ENCODE measurements around the gene DHDDS. TPM values are rescaled to one million over a fixed set of nuclear protein-coding genes. Genes with fewer than 3 reads are reported as not detected.

The DHDDS gene
- total RNA-seq, 1 donor from 2014 or later = 30.5 TPM

DNA sequence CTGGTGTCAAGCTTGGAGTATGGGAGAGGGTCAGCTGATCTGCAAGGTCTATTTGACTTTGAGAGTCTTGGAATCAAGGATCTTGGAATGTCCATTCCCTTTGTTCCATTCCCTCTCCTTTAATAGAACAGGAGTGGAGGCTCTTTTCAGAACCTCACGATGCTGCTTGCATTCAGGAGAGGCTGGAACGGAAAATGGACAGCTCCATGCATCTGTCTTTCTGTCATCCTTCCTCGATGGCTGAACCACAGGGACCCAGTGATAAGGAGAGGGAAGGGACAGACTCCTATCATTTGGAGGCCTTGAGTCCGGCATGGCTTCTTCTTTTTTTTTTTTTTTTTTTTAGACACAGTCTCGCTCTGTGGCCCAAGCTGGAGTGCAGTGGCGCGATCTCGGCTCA is 36.4 kb upstream of the DHDDS start:
- H3K27me3 Mint-ChIP-seq (ENCODE audit: insufficient read depth, low read depth) = peaks cover 10% of the 10 kb centered on the region
- no peak overlapping the region for H2AFZ ChIP-seq (replicated peaks)
- no peak for DNase-seq (ENCODE audit: low spot score)

DNA sequence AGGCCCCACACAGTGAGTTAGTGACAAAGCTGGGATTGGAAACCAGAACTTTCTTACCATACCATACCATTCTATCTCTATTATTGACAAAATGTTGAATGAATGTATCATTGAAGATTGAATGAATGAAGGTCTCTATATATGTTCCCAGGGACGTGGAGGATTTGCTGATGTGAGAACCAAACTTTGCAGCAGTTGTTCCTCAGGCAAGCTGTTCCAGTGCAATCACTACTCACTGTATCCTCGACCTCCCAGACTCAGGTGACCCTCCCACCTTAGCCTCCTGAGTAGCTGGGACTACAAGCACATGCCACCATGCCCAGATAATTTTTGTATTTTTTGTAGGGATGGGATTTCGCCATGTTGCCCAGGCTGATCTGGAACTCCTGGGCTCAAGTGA is 33.1 kb upstream of the DHDDS start:
- H3K27ac ChIP-seq = no peak overlapping the region
- no peak overlapping the region for H3K4me2 ChIP-seq
- no peaks in the 10 kb centered on the region for H4K20me1 ChIP-seq (ENCODE audit: low read depth)
- no peak for TF ChIP-seq EZH2phosphoT487 (IDR thresholded peaks at IDR 0.05)
- TF ChIP-seq EZH2 (IDR thresholded peaks at IDR 0.05) = no peak
- TF ChIP-seq, protein P1, sequence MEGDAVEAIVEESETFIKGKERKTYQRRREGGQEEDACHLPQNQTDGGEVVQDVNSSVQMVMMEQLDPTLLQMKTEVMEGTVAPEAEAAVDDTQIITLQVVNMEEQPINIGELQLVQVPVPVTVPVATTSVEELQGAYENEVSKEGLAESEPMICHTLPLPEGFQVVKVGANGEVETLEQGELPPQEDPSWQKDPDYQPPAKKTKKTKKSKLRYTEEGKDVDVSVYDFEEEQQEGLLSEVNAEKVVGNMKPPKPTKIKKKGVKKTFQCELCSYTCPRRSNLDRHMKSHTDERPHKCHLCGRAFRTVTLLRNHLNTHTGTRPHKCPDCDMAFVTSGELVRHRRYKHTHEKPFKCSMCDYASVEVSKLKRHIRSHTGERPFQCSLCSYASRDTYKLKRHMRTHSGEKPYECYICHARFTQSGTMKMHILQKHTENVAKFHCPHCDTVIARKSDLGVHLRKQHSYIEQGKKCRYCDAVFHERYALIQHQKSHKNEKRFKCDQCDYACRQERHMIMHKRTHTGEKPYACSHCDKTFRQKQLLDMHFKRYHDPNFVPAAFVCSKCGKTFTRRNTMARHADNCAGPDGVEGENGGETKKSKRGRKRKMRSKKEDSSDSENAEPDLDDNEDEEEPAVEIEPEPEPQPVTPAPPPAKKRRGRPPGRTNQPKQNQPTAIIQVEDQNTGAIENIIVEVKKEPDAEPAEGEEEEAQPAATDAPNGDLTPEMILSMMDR (IDR thresholded peaks at IDR 0.05) = no peak
- peaks cover 29% of the 10 kb centered on the region for H3F3A ChIP-seq (ENCODE audit: low read depth)
- Mint-ChIP-seq H3K4me1 (peaks cover 18% of the 10 kb centered on the region), H3K4me3 (no peak overlapping the region), H3K27ac (no peak overlapping the region), H3K36me3 (no peaks in the 10 kb centered on the region), H3K9me3 (peaks cover 2% of the 10 kb centered on the region), H3K27me3 (ENCODE audit: insufficient read depth, low read depth) (peaks cover 11% of the 10 kb centered on the region)
- no peak for DNase-seq (ENCODE audit: low spot score)
- H3K9ac ChIP-seq = no peak overlapping the region
- H3K9me3 ChIP-seq (ENCODE audit: low read depth) = no peaks in the 10 kb centered on the region
- no peaks in the 10 kb centered on the region for H3K27me3 ChIP-seq
- H3K36me3 ChIP-seq = no peaks in the 10 kb centered on the region
- no peak overlapping the region for H3K4me3 ChIP-seq
- H3K79me2 ChIP-seq (ENCODE audit: low read depth) = no peaks in the 10 kb centered on the region
- H2AFZ ChIP-seq (replicated peaks) = no peak overlapping the region
- H3K4me1 ChIP-seq = peaks cover 11% of the 10 kb centered on the region

More for the DNA sequence above, 36.4 kb upstream of the DHDDS start:
- Histone ChIP-seq H3F3A (ENCODE audit: low read depth) (peaks cover 9% of the 10 kb centered on the region), H3K4me3 (no peak overlapping the region), H4K20me1 (ENCODE audit: low read depth) (no peaks in the 10 kb centered on the region), H3K79me2 (ENCODE audit: low read depth) (no peaks in the 10 kb centered on the region), H3K9me3 (ENCODE audit: low read depth) (no peaks in the 10 kb centered on the region), H3K9ac (no peak overlapping the region), H3K4me1 (peaks cover 14% of the 10 kb centered on the region), H3K4me2 (no peak overlapping the region), H3K27me3 (no peaks in the 10 kb centered on the region), H3K27ac (no peak overlapping the region), H3K36me3 (no peaks in the 10 kb centered on the region)
- peaks cover 29% of the 10 kb centered on the region for H3K4me1 Mint-ChIP-seq
- H3K36me3 Mint-ChIP-seq = no peaks in the 10 kb centered on the region
- no peak overlapping the region for H3K27ac Mint-ChIP-seq
- H3K9me3 Mint-ChIP-seq = peaks cover 2% of the 10 kb centered on the region
- TF ChIP-seq EZH2 (IDR thresholded peaks at IDR 0.05) (no peak), EZH2phosphoT487 (IDR thresholded peaks at IDR 0.05) (no peak)
- TF ChIP-seq, protein P1 (IDR thresholded peaks at IDR 0.05) = no peak
- H3K4me3 Mint-ChIP-seq = no peak overlapping the region

- Histone ChIP-seq H3K9me3 (ENCODE audit: low read depth) (no peaks in the 10 kb centered on the region), H3K27ac (peak overlapping the region; percentile 63), H4K20me1 (ENCODE audit: low read depth) (no peaks in the 10 kb centered on the region), H3K79me2 (ENCODE audit: low read depth) (no peaks in the 10 kb centered on the region), H3F3A (ENCODE audit: low read depth) (peaks cover 32% of the 10 kb centered on the region), H3K9ac (no peak overlapping the region), H3K36me3 (no peaks in the 10 kb centered on the region), H2AFZ (replicated peaks) (no peak overlapping the region), H3K4me2 (no peak overlapping the region), H3K27me3 (no peaks in the 10 kb centered on the region), H3K4me1 (peaks cover 19% of the 10 kb centered on the region), H3K4me3 (no peak overlapping the region)
- TF ChIP-seq EZH2phosphoT487 (IDR thresholded peaks at IDR 0.05) (no peak), EZH2 (IDR thresholded peaks at IDR 0.05) (no peak)
- TF ChIP-seq, protein P1 (IDR thresholded peaks at IDR 0.05) = no peak
- H3K9me3 Mint-ChIP-seq = peaks cover 2% of the 10 kb centered on the region
- peaks cover 12% of the 10 kb centered on the region for H3K27me3 Mint-ChIP-seq (ENCODE audit: insufficient read depth, low read depth)
- peaks cover 25% of the 10 kb centered on the region for H3K4me1 Mint-ChIP-seq
- no peak for DNase-seq (ENCODE audit: low spot score)
- H3K4me3 Mint-ChIP-seq = peak overlapping the region; percentile 21
- no peaks in the 10 kb centered on the region for H3K36me3 Mint-ChIP-seq
- no peak overlapping the region for H3K27ac Mint-ChIP-seq
Observed at GRCh38 chr1:26401891-26402290, 30.2 kb upstream of the DHDDS start.
